ENCODE results near the gene LIME1. TPM values are rescaled to one million over a fixed set of nuclear protein-coding genes. Genes with fewer than 3 reads are reported as not detected.

The LIME1 gene
- total RNA-seq, 2 donors from 2014 or later = 156 to 179 TPM

DNA sequence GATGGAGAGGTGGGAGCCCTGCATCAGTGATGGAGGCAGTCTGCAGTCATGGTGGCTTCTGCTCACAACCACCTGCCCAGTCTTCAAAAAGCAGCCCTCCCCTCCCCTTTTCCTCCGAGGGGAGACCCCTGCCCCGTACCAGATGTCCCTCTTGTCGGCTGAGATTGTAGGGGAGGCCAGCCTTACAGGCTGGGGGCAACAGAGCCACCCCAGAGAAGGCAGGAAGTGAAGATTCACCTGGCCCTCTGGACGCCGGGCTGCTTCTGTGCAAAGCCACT lies 35.5 kb upstream of the LIME1 start:
- Mint-ChIP-seq H3K4me3 (no peak overlapping the region), H3K36me3 (ENCODE audit: low read depth) (no peaks in the 10 kb centered on the region), H3K4me1 (peaks cover 18% of the 10 kb centered on the region), H3K27me3 (no peaks in the 10 kb centered on the region), H3K27ac (no peak overlapping the region)
- no peaks in the 10 kb centered on the region for H3K9me3 ChIP-seq (ENCODE audit: control insufficient read depth, low read length, poor library complexity, severe bottlenecking)
- ATAC-seq (no peak), DNase-seq (no peak)

DNA sequence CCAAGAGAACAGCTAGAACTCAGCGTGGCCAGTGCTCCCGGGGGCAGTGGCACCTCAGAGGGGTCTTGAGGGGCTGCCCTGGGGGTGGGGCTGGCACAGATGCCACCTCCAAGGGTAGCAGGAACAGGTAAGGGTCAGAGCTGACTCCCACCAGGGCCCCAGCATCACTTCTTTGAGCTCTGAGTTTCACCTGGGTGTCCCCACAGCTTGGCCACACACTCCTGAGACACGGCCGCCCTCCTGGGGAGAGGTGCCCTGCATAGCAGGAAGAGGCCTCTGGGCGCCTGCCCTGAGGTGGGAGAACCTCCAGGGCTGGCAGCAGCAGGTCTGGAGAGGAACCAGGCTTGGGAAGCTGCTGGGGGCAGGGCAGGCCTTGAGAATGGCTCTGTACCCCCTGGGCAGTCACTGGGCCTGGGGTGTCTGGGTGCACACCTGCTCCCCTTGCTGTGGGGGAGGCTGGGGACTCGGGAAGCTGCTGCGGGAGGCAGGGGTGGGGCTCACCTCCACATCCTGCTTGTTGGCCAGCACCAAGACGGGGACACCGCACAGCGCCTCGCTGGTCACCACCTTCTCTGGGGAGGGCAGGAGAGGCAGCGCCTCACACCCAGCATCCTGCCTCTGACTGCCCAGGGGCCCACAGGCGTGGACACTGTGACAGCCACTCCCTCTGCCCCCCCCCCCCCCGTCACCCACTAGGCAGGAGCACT lies 35.0 kb upstream of the LIME1 start:
- Mint-ChIP-seq H3K36me3 (ENCODE audit: low read depth) (no peaks in the 10 kb centered on the region), H3K4me1 (peaks cover 16% of the 10 kb centered on the region), H3K27me3 (no peaks in the 10 kb centered on the region), H3K27ac (no peak overlapping the region), H3K4me3 (no peak overlapping the region)
- no peaks in the 10 kb centered on the region for H3K9me3 ChIP-seq (ENCODE audit: control insufficient read depth, low read length, poor library complexity, severe bottlenecking)
- ATAC-seq (no peak), DNase-seq (no peak)

DNA sequence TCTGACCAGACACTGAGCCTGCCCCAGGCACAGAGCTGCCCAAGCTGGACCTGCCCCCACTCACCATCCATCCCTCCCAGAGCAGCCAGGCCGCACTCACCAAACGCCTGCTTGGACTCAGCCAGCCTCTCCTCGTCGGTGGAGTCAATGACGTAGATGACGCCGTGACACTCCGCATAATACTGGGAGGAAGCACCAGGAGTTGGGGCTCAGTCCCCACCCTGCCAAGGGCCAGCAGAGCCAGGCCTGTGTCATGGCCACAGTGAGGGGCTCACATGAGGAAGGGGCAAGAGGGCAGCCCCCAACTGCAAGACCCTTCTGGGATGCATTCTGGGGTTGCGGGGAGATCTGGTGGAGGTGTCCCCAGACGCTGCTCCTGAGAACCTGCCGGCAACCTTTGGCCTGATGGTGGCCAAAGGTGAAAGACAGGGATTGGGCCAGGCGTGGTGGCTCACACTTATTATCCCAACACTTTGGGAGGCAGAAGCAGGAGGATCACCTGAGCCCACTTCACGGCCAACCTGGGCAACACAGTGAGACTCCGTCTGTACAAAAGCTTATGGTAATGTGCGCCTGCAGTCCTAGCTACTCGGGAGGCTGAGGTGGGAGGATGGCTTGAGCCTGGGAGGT lies 34.3 kb upstream of the LIME1 start:
- no peaks in the 10 kb centered on the region for H3K9me3 ChIP-seq (ENCODE audit: control insufficient read depth, low read length, poor library complexity, severe bottlenecking)
- Mint-ChIP-seq H3K27me3 (no peaks in the 10 kb centered on the region), H3K27ac (peak overlapping the region; percentile 37), H3K4me3 (no peak overlapping the region), H3K4me1 (peaks cover 21% of the 10 kb centered on the region), H3K36me3 (ENCODE audit: low read depth) (no peaks in the 10 kb centered on the region)
- no peak for DNase-seq
- no peak for ATAC-seq

DNA sequence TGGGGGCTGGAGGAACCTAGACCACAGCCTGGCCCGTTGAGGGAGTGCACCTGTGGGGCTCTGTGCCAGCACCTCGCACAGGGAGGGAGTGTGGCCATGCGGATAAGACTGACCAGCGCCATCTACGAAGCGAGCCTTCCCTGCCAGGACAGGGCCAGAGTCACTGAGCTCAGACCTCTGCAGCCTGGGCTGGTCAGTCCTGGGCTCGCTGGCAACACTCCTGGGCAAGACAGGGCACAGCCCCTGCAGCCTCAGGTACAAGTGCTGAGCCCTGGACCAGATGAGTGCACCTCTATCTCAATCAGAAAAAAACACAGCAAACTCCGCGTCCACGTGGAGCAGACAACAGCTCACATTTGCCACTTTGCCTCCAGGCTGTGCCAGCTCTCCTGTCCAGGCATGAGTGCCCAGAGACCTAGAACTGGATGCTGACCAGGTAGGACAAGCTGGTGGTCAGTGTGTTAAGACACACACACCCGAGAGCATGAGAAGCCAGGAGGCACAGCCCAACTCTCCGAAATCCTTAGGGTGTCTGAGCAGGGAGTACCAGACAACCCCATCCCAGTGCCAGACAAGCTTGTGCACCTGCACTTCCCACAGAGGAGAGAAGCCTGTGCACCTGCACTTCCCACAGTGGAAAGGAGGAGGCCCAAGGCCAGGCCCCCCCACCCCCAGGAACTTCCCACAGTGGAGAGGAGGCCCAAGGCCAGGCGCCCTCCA lies 33.6 kb upstream of the LIME1 start:
- no peak for DNase-seq
- Mint-ChIP-seq H3K4me3 (no peak overlapping the region), H3K27me3 (no peaks in the 10 kb centered on the region), H3K36me3 (ENCODE audit: low read depth) (no peaks in the 10 kb centered on the region), H3K4me1 (peaks cover 19% of the 10 kb centered on the region), H3K27ac (peak overlapping the region; percentile 37)
- no peaks in the 10 kb centered on the region for H3K9me3 ChIP-seq (ENCODE audit: control insufficient read depth, low read length, poor library complexity, severe bottlenecking)
- no peak for ATAC-seq

DNA sequence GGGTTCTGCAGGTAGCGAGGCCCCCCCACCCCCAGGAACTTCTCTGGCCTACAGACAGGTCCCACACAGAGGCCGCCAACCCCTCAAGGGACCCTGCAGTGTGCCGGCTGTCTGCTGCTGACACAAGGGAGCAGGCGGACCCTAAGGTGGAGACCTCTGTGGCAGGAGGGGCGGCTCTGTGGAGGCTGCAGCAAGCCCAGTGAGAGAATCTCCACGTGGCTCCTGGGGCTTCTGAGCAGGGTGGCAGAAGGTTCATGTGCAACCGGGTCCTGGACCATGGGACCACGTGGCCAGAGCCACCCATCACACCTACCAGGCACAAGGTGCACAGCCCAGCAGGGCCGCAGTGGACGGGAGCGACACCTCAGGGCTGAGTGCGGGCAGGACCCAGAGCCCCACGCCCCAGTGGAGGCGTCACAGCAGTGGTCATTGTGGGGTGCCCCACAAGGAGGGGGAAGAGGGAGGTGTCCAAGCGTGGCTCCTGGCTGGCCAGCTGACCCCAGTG lies 32.9 kb upstream of the LIME1 start:
- ATAC-seq = no peak

DNA sequence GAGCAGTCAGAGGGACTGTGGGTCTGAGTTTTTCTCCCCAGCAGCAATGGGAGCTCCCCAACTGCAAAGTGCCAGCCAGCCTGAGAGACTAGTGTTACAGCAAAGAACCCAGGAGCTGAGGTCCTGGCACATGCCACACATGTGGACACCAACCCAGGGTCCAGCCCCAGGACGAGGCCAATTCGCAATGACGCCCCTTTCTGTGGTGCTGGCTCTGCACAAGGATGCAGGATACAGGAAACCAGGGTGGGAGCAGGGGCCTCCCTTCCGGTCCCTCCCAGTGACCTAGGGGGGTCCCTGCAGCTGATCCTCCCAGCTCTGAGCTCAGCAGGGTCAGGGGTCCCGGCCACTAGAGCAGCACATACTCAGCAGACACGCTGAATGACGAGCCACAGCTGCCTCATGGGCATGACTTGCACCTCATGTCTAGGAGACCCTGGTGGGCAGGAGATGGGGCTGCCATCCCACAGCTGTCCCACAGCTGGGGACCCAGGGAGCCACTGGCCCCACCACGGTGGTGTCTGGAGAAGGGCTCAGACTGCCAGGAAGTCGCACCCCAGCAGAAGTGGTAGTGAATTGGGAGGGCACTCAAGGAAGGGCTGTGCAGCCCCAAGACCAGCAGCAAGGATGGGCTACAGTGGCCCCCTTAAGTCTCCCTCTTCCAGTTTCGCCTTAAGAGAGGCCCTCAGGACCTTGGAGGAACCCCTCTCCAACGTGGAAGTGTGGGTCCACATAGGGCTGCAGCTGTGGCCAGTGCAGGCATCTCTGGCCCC lies 32.3 kb upstream of the LIME1 start:
- no peaks in the 10 kb centered on the region for H3K9me3 ChIP-seq (ENCODE audit: control insufficient read depth, low read length, poor library complexity, severe bottlenecking)
- peak overlapping the region; percentile 45 for H3K27ac Mint-ChIP-seq
- H3K4me1 Mint-ChIP-seq = peaks cover 23% of the 10 kb centered on the region
- ATAC-seq (no peak), DNase-seq (peak in 1 of 3 donors; percentile 5)
- H3K27me3 Mint-ChIP-seq = no peaks in the 10 kb centered on the region
- peaks cover 2% of the 10 kb centered on the region for H3K36me3 Mint-ChIP-seq (ENCODE audit: low read depth)
- peak overlapping the region; percentile 61 for H3K4me3 Mint-ChIP-seq

More for the DNA sequence above, 32.9 kb upstream of the LIME1 start:
- no peaks in the 10 kb centered on the region for H3K27me3 Mint-ChIP-seq
- H3K9me3 ChIP-seq (ENCODE audit: control insufficient read depth, low read length, poor library complexity, severe bottlenecking) = no peaks in the 10 kb centered on the region
- no peaks in the 10 kb centered on the region for H3K36me3 Mint-ChIP-seq (ENCODE audit: low read depth)
- H3K4me1 Mint-ChIP-seq = peaks cover 20% of the 10 kb centered on the region
- no peak overlapping the region for H3K4me3 Mint-ChIP-seq
- DNase-seq = no peak
- H3K27ac Mint-ChIP-seq = peak overlapping the region; percentile 45

DNA sequence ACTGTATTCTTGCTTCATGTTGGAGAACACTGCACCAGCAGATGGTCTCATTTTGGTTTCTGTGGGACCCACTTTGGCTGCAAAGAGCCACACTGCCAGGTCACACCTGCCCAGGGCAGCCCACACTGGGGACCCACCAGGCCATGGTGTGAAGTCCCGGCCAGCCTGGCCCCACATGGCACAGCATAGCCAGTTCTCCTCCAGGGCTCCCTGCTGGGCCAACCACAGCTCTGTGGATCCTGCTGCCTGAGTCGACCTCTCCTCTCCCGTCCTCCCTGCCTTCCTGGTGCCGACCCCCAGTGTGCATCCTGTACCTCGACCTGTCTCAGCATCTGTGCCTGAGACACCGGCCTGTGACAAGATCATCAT lies 31.7 kb upstream of the LIME1 start:
- Mint-ChIP-seq H3K27ac (peak overlapping the region; percentile 45), H3K4me3 (no peak overlapping the region), H3K36me3 (ENCODE audit: low read depth) (peaks cover 2% of the 10 kb centered on the region), H3K4me1 (peaks cover 22% of the 10 kb centered on the region), H3K27me3 (no peaks in the 10 kb centered on the region)
- DNase-seq (no peak), ATAC-seq (no peak)
- no peaks in the 10 kb centered on the region for H3K9me3 ChIP-seq (ENCODE audit: control insufficient read depth, low read length, poor library complexity, severe bottlenecking)

DNA sequence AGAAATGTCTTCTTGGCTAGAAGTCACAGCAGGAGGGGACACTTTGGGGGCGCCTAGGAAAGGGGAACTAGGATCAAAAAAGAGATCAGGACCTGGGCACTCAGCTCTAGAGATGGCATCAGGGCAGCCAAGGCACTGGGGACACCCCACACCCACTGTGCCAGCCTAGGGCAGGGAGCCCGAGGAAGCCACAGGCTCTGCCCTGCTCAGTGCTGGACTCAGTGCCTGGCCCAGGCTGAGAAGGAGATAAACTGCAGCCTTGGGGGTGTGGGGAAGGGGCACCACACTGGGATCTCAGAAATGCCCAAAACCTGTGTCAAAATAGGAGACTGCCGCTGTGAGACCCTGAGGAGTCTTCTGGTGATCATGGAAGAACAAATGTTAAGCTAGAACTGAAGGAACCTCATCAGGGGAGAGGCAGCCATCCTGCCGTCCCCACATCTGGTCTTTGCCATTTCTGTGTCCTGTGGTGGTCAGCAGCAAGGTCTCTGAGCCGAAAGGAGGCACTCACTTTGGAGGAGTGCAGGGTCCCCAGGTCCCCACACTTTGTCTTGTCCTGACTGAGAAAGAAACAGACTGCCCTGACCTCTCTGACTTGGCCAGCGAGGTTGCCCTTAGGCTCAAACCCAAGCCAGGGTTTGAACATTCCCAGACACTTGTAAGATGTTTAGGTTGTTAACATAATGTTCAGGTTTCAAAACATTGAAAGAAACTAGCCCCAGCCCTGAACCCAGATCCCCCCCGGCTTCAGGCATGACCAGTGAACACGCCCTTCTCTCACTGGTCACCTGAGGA lies 31.0 kb upstream of the LIME1 start:
- DNase-seq (no peak), ATAC-seq (no peak)
- no peak overlapping the region for H3K4me3 Mint-ChIP-seq
- no peaks in the 10 kb centered on the region for H3K27me3 Mint-ChIP-seq
- H3K36me3 Mint-ChIP-seq (ENCODE audit: low read depth) = peaks cover 2% of the 10 kb centered on the region
- H3K9me3 ChIP-seq (ENCODE audit: control insufficient read depth, low read length, poor library complexity, severe bottlenecking) = no peaks in the 10 kb centered on the region
- peak overlapping the region; percentile 88 for H3K27ac Mint-ChIP-seq
- peaks cover 21% of the 10 kb centered on the region for H3K4me1 Mint-ChIP-seq

DNA sequence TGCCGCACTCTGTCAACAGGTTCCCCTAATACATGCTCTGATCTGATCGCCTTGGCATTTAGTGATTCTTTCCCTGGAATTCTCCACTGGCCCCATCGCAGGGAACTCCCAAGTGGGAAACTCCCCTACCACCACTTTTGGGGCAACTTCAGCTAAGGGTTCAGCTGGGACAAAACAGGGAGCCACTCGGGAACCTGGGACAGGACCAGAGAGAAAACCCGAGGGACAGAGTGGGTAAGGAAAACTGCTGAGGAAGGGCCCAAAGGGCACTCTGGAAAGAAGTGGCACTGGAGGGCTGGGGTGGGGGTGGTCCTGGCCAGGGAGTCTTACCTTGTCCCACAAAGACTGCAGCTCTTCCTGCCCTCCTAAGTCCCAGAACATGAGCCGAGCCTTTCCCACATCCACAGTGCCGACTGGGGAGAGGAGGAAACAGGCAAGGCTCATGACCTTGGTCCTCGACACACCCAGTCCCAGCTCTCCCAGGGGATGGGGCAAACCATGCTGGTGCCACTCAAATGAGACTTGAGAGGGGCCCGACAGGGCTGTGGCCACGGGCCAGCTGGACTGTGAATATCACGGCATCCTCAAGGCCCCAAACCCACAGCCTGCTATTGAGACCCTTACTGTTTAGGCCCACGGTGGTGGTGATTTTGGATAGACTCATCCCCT lies 30.3 kb upstream of the LIME1 start:
- H3K9me3 ChIP-seq (ENCODE audit: control insufficient read depth, low read length, poor library complexity, severe bottlenecking) = no peaks in the 10 kb centered on the region
- Mint-ChIP-seq H3K4me3 (peak overlapping the region; percentile 89), H3K36me3 (ENCODE audit: low read depth) (peaks cover 2% of the 10 kb centered on the region), H3K4me1 (peaks cover 29% of the 10 kb centered on the region), H3K27ac (peak overlapping the region; percentile 88), H3K27me3 (no peaks in the 10 kb centered on the region)
- ATAC-seq = no peak
- no peak for DNase-seq

DNA sequence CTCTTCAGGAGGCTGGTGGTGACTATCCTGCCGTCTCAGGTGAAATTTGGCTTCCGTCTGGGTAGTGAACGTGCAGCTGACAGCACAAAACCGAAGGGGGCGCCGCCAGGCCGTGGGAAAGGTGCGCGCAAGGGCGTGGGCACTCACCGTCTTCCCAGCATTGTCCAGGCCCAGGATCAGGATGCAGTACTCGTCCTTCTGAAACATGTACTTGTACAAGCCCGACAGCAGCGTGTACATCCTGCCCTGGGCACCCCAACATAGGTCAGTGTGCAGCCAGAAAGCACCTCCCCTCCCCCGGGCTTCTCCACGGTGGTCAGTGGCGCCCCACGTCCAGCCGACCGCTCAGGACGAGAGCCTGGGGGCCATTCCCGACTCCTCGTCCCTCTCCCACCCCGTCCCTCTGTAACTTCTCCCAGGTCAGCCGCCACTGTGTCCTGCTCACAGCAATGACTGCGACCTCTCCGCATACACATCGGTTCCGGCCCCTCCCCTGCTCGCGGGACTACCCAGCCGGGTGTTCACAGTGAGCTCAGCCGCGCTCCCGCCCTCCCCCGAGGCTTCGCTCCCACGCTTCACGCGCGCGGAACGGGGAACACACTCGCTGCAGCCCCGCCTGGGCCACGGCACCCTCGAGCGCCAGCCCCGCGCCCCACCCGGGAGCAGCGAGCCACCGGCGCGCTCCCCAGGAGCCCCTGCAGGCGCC lies 29.5 kb upstream of the LIME1 start:
- H3K4me1 Mint-ChIP-seq = peaks cover 29% of the 10 kb centered on the region
- peak overlapping the region; percentile 89 for H3K4me3 Mint-ChIP-seq
- H3K36me3 Mint-ChIP-seq (ENCODE audit: low read depth) = peaks cover 2% of the 10 kb centered on the region
- no peaks in the 10 kb centered on the region for H3K27me3 Mint-ChIP-seq
- peak; percentile 70 for ATAC-seq
- no peaks in the 10 kb centered on the region for H3K9me3 ChIP-seq (ENCODE audit: control insufficient read depth, low read length, poor library complexity, severe bottlenecking)
- peak overlapping the region; percentile 88 for H3K27ac Mint-ChIP-seq
- peak; percentile 41 to 54 (median 53) for DNase-seq

DNA sequence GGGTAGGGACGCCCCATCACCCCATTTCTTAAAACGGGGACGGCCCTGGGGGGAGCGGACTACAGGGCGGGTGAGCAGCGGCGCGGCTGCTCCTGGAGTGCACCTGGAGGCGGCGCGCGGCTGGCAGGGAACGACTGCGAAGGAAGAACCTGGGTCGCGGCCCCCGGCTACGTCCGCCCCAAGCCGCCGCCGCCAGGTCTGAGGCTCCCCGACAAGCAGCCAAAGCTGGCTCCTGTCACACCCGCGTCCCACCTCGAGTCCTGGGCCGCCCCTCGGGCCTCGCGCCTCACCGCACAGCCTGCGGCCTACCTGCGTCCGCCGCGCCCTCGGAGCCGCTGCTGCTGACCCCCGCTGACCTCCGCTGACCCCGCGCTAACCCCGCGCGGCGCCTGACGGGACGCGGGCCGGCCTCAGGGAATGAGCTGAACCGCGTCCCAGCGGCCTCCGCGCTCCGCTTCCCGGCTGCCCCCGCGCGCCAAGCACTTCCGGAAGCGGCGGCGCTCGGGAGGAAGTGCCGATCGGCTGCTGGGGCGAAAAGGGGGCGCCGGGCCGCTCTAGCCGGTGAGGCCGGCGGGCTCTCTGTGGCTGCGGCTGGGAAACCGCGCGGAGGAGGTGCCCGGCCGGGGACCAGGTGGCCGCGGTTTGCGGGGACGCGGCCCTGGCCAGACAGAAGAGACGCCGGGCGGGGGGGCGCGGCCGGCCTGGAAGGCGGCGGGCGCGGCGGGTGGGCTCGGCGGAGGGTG lies 28.7 kb upstream of the LIME1 start, which contains the start of the genes ARFRP1 and ZGPAT:
ARFRP1 (minus strand) TSS at position 419 of the 743 bp plus-strand sequence. CDS start 885 bp downstream, outside the sequence.
ZGPAT (plus strand) TSS at position 482 of the 743 bp plus-strand sequence. CDS start 542 bp downstream, outside the sequence.
- Mint-ChIP-seq H3K36me3 (ENCODE audit: low read depth) (peaks cover 3% of the 10 kb centered on the region), H3K27me3 (no peaks in the 10 kb centered on the region), H3K4me3 (peak within 1 kb of the TSS; percentile 89), H3K27ac (peak within 1 kb of the TSS; percentile 88), H3K4me1 (peaks cover 26% of the 10 kb centered on the region)
- H3K9me3 ChIP-seq (ENCODE audit: control insufficient read depth, low read length, poor library complexity, severe bottlenecking) = no peaks in the 10 kb centered on the region
- DNase-seq = peak; percentile 79 to 81 (median 79)
- ATAC-seq = peak; percentile 88

Measured in T-helper 17 cell (primary cell).